CD4-positive, alpha-beta memory T cell (primary cell): ENCODE measurements around the gene KRTAP4-5. TPM values are rescaled to one million over a fixed set of nuclear protein-coding genes. Genes with fewer than 3 reads are reported as not detected.
"Not testable (repeated sequence)": the region's sequence is repeated elsewhere in the genome, so short reads cannot be mapped to it uniquely, and the experiment has no call there.

Experiments used
- CTCF ChIA-PET: fragments of 350-600 bp; sonication (Branson Sonifier 250); formaldehyde crosslinking; loops from one replicate; lab custom pipeline; 2021; ENCODE audit warnings: inconsistent platforms; ENCODE audit not compliant: partially characterized antibody; lab: Charles Lee
- POLR2A ChIA-PET: fragments of 350-600 bp; sonication (Branson Sonifier 250); formaldehyde crosslinking; loops from one replicate; lab custom pipeline; 2021; ENCODE audit not compliant: partially characterized antibody; lab: Charles Lee
- DNase-seq, 5 donors: peaks; one replicate each; pipeline versions ENCODE4 v3.0.0 to v3.0.0-alpha.2; 2020 to 2022; ENCODE audit warnings: mixed read lengths in 1 of 5
- H3K27ac ChIP-seq: one replicate; pipeline ENCODE4 v1.7.0; 2013; ENCODE audit warnings: low read depth, low read length
- H3K27me3 ChIP-seq: 2 replicates; pipeline ENCODE4 v1.7.0; 2013; ENCODE audit warnings: mild to moderate bottlenecking, low read length, moderate library complexity; ENCODE audit not compliant: insufficient read depth
- H3K36me3 ChIP-seq: 2 replicates; pipeline ENCODE4 v1.7.0; 2013; ENCODE audit warnings: mild to moderate bottlenecking, low read length, moderate library complexity; ENCODE audit not compliant: insufficient read depth
- H3K4me1 ChIP-seq: 2 replicates; pipeline ENCODE4 v1.7.0; 2013; ENCODE audit warnings: mild to moderate bottlenecking, low read length, moderate library complexity; ENCODE audit not compliant: insufficient read depth
- H3K4me3 ChIP-seq, 2 donors: one replicate each; pipeline ENCODE4 v1.7.0; 2013; ENCODE audit warnings: low read length in 2 of 2, mild to moderate bottlenecking in 1 of 2
- H3K9me3 ChIP-seq, 2 donors: one replicate each; pipeline ENCODE4 v1.7.0; 2013; ENCODE audit warnings: low read length in 2 of 2, control low read depth in 1 of 2; ENCODE audit not compliant: control insufficient read depth in 1 of 2
- H3K27ac Mint-ChIP-seq, 7 donors: one replicate each; pipeline ENCODE4 v1.8.0; 2020 to 2021; ENCODE audit warnings: mixed read lengths in 7 of 7, mild to moderate bottlenecking in 6 of 7, inconsistent platforms in 3 of 7, moderate library complexity in 3 of 7
- H3K27me3 Mint-ChIP-seq, 2 donors: one replicate each; pipeline ENCODE4 v1.8.0; 2020 to 2021; ENCODE audit warnings: mixed read lengths in 2 of 2
- H3K36me3 Mint-ChIP-seq, 2 donors: one replicate each; pipeline ENCODE4 v1.8.0; 2020 to 2021; ENCODE audit warnings: mixed read lengths in 2 of 2, inconsistent platforms in 1 of 2, mild to moderate bottlenecking in 1 of 2
- H3K4me1 Mint-ChIP-seq, 4 donors: one replicate each; pipeline ENCODE4 v1.8.0; 2020 to 2021; ENCODE audit warnings: mixed read lengths in 4 of 4, mild to moderate bottlenecking in 1 of 4
- H3K4me3 Mint-ChIP-seq, 8 donors: one replicate each; pipeline ENCODE4 v1.8.0; 2020 to 2021; ENCODE audit warnings: mixed read lengths in 8 of 8, mild to moderate bottlenecking in 7 of 8, moderate library complexity in 6 of 8, inconsistent platforms in 3 of 8
- H3K9me3 Mint-ChIP-seq, 8 donors: one replicate each; pipeline ENCODE4 v1.8.0; 2020 to 2021; ENCODE audit warnings: mixed read lengths in 8 of 8, mild to moderate bottlenecking in 5 of 8, inconsistent platforms in 3 of 8, moderate library complexity in 1 of 8
- intact Hi-C: fragments of 100-400 bp; cut with micrococcal nuclease; formaldehyde crosslinking; loops from one replicate; pipeline ENCODE4 v1.15.1; 2023
- polyA plus RNA-seq, 2 donors: library from polyadenylated mRNA; unstranded; fragments of 300-500 nt; fragmentation: Illumina TruSeq; gene quantifications; one replicate each; pipeline ENCODE4 v1.2.3, GENCODE V29; 2021
- total RNA-seq, 2 experiments: library from RNA; stranded (reverse); gene quantifications; one replicate each; pipeline ENCODE4 v1.2.3, GENCODE V29; 2021

Gene KRTAP4-5
- total and polyA plus RNA-seq, 4 experiments from 2014 or later: not detected

DNA sequence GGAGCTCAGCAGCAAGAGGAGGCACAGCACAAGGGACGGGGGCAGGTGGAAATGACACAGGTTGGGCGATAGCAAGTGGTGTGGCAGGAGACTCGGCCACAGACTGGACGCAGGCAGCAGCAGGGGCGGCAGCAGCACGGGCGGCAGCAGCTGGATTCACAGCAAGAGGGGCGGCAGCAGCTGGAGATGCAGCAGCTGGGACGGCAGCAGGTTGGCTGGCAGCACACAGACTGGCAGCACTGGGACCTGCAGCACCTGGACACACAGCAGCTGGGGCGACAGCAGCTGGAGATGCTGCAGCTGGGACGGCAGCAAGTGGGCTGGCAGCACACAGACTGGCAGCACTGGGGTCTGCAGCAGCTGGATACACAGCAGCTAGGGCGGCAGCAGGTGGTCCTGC, 9.8 kb downstream of the KRTAP4-5 start:
- POLR2A ChIA-PET: interaction anchor here (1.0 kb wide), 1 partner anchor 38 kb away, joined by 3 read pairs; the partner anchor contains the start of gene KRTAP4-2
- H3K4me3 ChIP-seq, H3K9me3 ChIP-seq, intact Hi-C loops, DNase-seq, H3K4me3 Mint-ChIP-seq, H3K4me1 ChIP-seq, H3K27me3 Mint-ChIP-seq, H3K27me3 ChIP-seq, H3K27ac ChIP-seq, H3K36me3 ChIP-seq, CTCF ChIA-PET: not testable (repeated sequence)
- Mint-ChIP-seq H3K9me3 (peaks cover 5 to 43% (median 30%) of the 10 kb centered on the region in 8 donors), H3K27ac (peak overlapping the region in 1 of 7 donors; percentile 4), H3K4me1 (peaks cover 0 to 11% (median 2%) of the 10 kb centered on the region in 4 donors), H3K36me3 (peaks cover 10 to 24% of the 10 kb centered on the region in 2 donors)

DNA sequence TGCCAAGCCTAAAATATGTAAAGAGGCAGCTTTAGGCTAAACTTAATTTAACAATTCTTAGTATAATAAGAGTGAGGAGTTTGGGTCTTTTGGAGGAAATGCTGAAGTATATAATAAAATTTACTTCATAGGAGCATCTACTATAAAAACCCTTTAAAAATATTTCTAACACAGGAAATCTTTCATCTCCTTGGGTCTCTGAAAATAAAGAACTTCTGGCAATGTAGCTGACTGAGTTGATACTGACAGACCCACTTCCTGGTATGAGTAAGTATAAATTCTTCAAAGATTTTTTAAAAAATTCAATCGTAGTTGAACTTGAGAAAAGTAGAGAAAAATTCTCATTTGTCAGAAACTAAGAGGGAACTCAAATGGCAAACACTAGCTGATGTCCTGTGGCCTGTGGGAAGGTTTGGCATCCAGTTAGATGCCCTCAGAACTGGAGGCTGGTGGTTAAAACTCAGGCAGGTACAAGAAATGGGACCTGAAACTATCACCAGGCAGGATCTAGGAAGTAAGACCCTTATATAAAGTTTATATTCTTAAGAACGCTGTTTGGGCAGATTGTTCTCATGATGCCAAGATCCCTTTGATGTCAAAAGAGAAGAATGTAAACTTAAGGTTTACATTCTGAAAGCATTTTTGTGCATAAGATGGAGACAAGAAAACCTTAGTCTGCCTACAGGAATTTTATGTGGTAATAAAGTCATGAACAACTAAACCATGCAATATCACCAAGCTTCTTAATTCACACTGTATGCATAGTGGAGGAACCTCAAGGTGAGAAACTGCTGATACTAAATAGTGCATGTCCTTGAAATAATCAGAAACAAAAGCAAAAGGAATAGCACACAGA, 15.5 kb downstream of the KRTAP4-5 start:
- peak overlapping the region in 4 of 7 donors; percentile 78 to 96 (median 94) for H3K27ac Mint-ChIP-seq
- Histone ChIP-seq H3K27ac (no peak overlapping the region), H3K36me3 (no peaks in the 10 kb centered on the region), H3K9me3 (no peaks in the 10 kb centered on the region), H3K4me3 (no peak overlapping the region), H3K27me3 (no peaks in the 10 kb centered on the region), H3K4me1 (peaks cover 22% of the 10 kb centered on the region)
- CTCF ChIA-PET: interaction anchor here (1.9 to 2.6 kb wide), 2 partner anchors 174 to 188 kb away, joined by 5 to 11 read pairs; no protein-coding TSS in a partner anchor
- peaks cover 0 to 8% (median 6%) of the 10 kb centered on the region in 8 donors for H3K9me3 Mint-ChIP-seq
- POLR2A ChIA-PET: interaction anchor here (1.1 to 1.7 kb wide), 6 partner anchors 10 to 555 kb away, joined by 3 to 13 read pairs (median 5); partner anchors contain the start of genes EIF1, KRTAP16-1 and KRTAP4-12
- intact Hi-C loops: no loop called here
- peaks cover 0 to 47% (median 29%) of the 10 kb centered on the region in 4 donors for H3K4me1 Mint-ChIP-seq
- peak in 2 of 5 donors; percentile 32 to 41 for DNase-seq
- peaks cover 2 to 3% of the 10 kb centered on the region in 2 donors for H3K27me3 Mint-ChIP-seq
- H3K36me3 Mint-ChIP-seq: peaks cover 0 to 4% of the 10 kb centered on the region in 2 donors
- H3K4me3 Mint-ChIP-seq: peak overlapping the region in 5 of 8 donors; percentile 18 to 85 (median 63)

DNA sequence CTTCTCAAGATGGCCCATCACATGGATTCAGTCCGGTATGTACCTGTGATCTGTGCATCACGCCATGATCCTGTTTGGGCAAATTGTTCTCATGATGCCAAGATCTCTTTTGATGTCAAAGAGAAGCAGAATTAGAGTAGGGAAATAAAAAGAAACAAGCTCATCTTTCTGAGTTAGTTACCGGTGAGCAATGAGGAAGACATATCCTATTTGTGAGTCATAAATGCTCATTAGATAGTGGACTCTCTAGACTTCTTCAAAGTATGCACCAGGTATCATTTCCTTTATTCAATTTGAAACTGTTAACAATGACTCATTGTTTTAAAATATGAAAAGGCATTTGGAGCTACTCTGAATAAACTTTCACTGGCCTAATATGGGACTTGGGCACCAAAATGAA, 17.6 kb downstream of the KRTAP4-5 start:
- Mint-ChIP-seq H3K4me1 (peaks cover 0 to 66% (median 32%) of the 10 kb centered on the region in 4 donors), H3K9me3 (peaks cover 0 to 7% (median 1%) of the 10 kb centered on the region in 8 donors), H3K4me3 (peak overlapping the region in 2 of 8 donors; percentile 14 to 19), H3K27me3 (no peaks in the 10 kb centered on the region), H3K27ac (peak overlapping the region in 2 of 7 donors; percentile 54 to 80), H3K36me3 (no peaks in the 10 kb centered on the region)
- Histone ChIP-seq H3K27ac (no peak overlapping the region), H3K36me3 (no peaks in the 10 kb centered on the region), H3K9me3 (no peaks in the 10 kb centered on the region), H3K4me3 (no peak overlapping the region), H3K27me3 (no peaks in the 10 kb centered on the region), H3K4me1 (peaks cover 22% of the 10 kb centered on the region)
- ChIA-PET CTCF (interaction anchor here (2.6 kb wide), 1 partner anchor 190 kb away, joined by 11 read pairs; no protein-coding TSS in a partner anchor), POLR2A (interaction anchor here (0.9 to 2.7 kb wide), 3 partner anchors 10 to 177 kb away, joined by 3 to 14 read pairs (median 4); partner anchors contain the start of gene KRTAP16-1)
- DNase-seq: no peak
- intact Hi-C loops: no loop called here

DNA sequence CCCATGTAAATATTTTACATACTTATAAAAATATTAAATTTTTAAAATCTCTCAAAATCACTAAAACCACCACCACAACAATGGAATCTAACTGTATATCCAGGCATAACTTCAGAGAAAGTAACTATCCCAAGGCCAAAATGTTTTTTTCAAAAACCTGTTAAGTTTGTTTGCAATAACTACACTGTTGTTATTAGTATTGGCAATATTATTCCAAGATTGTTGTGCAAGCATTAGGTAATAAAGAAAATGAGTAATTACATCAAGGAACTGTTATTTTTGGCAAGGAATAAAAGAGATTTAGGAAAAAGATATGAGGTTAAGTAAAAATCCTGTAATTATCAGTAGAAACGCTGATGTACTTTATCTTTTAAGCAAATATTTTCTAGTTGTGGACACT, 22.3 kb downstream of the KRTAP4-5 start:
- H3K4me3 Mint-ChIP-seq: no peak overlapping the region
- peaks cover 0 to 7% (median 3%) of the 10 kb centered on the region in 8 donors for H3K9me3 Mint-ChIP-seq
- ChIA-PET CTCF (interaction anchor here (1.6 kb wide), 1 partner anchor 195 kb away, joined by 5 read pairs; no protein-coding TSS in a partner anchor), POLR2A (no interaction called here)
- intact Hi-C loops: loop anchor here (5.0 kb wide), 1 partner anchor 180 kb away; the partner anchor contains the start of gene KRTAP16-1
- no peaks in the 10 kb centered on the region for H3K36me3 Mint-ChIP-seq
- H3K27ac Mint-ChIP-seq: no peak overlapping the region
- no peak for DNase-seq
- peaks cover 11 to 93% (median 58%) of the 10 kb centered on the region in 4 donors for H3K4me1 Mint-ChIP-seq
- H3K27me3 Mint-ChIP-seq: no peaks in the 10 kb centered on the region
- Histone ChIP-seq H3K27ac (no peak overlapping the region), H3K4me3 (no peak overlapping the region), H3K9me3 (no peaks in the 10 kb centered on the region), H3K36me3 (no peaks in the 10 kb centered on the region), H3K4me1 (peaks cover 47% of the 10 kb centered on the region), H3K27me3 (no peaks in the 10 kb centered on the region)

DNA sequence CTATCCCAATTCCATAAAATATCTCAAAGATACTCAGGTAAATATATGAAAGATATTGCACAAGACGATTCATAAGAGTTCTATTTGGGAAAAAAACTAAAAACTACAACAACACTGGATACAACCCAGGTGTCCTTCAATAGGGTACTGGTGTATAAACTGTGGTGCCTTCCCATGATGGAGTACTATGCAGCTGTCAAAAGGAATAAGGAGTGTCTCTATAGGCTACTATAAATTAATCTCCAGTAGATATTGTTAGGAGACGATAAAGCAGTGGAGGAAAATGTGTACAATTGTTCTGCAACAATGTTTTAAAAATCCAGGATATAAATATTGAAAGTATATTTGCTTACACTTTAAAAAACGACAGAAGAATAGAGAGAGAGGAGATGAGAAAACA, 23.2 kb downstream of the KRTAP4-5 start:
- POLR2A ChIA-PET: interaction anchor here (0.7 kb wide), 1 partner anchor 207 kb away, joined by 3 read pairs; no protein-coding TSS in a partner anchor
- H3K27ac Mint-ChIP-seq: peak overlapping the region in 3 of 7 donors; percentile 43 to 64 (median 59)
- H3K9me3 ChIP-seq: no peaks in the 10 kb centered on the region

DNA sequence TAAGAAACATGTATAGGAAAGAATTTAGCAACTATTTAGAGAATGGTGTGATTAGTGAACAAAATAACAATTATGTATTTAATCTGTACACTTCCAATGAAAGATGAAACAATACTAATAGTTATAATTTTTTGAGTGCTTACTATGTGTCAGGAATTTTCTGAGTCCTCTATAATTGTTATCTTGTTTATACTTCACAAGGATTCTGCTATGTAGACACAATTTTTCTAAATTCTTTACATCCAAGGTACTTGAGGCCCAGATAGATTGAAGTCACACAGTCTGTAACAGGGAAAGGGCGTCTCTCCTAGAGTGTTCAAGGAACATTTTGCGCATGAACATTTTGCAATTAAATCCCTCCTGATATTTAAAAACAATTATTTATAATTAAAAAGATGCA, 24.6 kb downstream of the KRTAP4-5 start:
- CTCF ChIA-PET: no interaction called here
- Histone ChIP-seq H3K27ac (no peak overlapping the region), H3K9me3 (no peaks in the 10 kb centered on the region), H3K4me1 (peaks cover 52% of the 10 kb centered on the region), H3K36me3 (no peaks in the 10 kb centered on the region), H3K27me3 (no peaks in the 10 kb centered on the region), H3K4me3 (no peak overlapping the region)
- no peak for DNase-seq
- peaks cover 0 to 7% (median 4%) of the 10 kb centered on the region in 8 donors for H3K9me3 Mint-ChIP-seq
- no peaks in the 10 kb centered on the region for H3K27me3 Mint-ChIP-seq
- POLR2A ChIA-PET: interaction anchor here (1.2 kb wide), 1 partner anchor 9 kb away, joined by 3 read pairs; no protein-coding TSS in a partner anchor
- H3K27ac Mint-ChIP-seq: peak overlapping the region in 1 of 7 donors; percentile 93
- H3K36me3 Mint-ChIP-seq: no peaks in the 10 kb centered on the region
- intact Hi-C loops: loop anchor here (5.0 kb wide), 1 partner anchor 182 kb away; the partner anchor contains the start of gene KRTAP16-1
- H3K4me3 Mint-ChIP-seq: peak overlapping the region in 3 of 8 donors; percentile 44 to 87 (median 51)
- H3K4me1 Mint-ChIP-seq: peaks cover 11 to 88% (median 53%) of the 10 kb centered on the region in 4 donors

More for the DNA sequence above, 23.2 kb downstream of the KRTAP4-5 start:
- Mint-ChIP-seq H3K4me1 (peaks cover 11 to 91% (median 51%) of the 10 kb centered on the region in 4 donors), H3K36me3 (no peaks in the 10 kb centered on the region), H3K9me3 (peaks cover 0 to 7% (median 3%) of the 10 kb centered on the region in 8 donors), H3K27me3 (no peaks in the 10 kb centered on the region), H3K4me3 (peak overlapping the region in 3 of 8 donors; percentile 39 to 75 (median 71))
- no peak for DNase-seq
- intact Hi-C loops: loop anchor here (5.0 kb wide), 1 partner anchor 181 kb away; the partner anchor contains the start of gene KRTAP16-1
- CTCF ChIA-PET: interaction anchor here (1.6 kb wide), 1 partner anchor 196 kb away, joined by 5 read pairs; no protein-coding TSS in a partner anchor
- H3K4me3 ChIP-seq: no peak overlapping the region
- H3K27ac ChIP-seq: no peak overlapping the region
- H3K4me1 ChIP-seq: peaks cover 47% of the 10 kb centered on the region
- H3K36me3 ChIP-seq: no peaks in the 10 kb centered on the region
- H3K27me3 ChIP-seq: no peaks in the 10 kb centered on the region
